Measurements from ENCODE around the gene PALB2. TPM values are rescaled to one million over a fixed set of nuclear protein-coding genes. Genes with fewer than 3 reads are reported as not detected.

Gene PALB2
- total RNA-seq, 1 donor from 2014 or later, result 14.4 TPM

DNA sequence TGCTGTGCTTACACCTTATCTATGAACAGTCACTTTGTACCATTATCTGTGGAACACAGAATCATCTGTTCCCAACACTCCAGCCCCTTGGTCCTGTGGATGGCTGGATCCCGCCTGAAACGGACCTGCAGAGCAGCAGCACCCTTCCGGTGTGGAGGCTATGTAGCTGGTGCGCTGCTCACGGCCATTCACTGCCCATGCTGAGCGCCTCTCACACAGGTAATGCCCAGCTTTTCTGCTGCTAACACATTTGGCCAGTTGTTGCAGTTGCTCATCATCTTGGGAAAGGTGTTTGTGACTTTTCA lies 26.2 kb upstream of the PALB2 start:
- Mint-ChIP-seq H3K27ac (ENCODE audit: unreplicated experiment) (no peak overlapping the region), H3K4me1 (ENCODE audit: low read depth, unreplicated experiment) (no peaks in the 10 kb centered on the region), H3K4me3 (ENCODE audit: unreplicated experiment) (no peak overlapping the region), H3K36me3 (ENCODE audit: unreplicated experiment) (no peaks in the 10 kb centered on the region), H3K27me3 (ENCODE audit: unreplicated experiment) (no peaks in the 10 kb centered on the region), H3K9me3 (ENCODE audit: unreplicated experiment) (no peaks in the 10 kb centered on the region)
- TF ChIP-seq, protein P1, sequence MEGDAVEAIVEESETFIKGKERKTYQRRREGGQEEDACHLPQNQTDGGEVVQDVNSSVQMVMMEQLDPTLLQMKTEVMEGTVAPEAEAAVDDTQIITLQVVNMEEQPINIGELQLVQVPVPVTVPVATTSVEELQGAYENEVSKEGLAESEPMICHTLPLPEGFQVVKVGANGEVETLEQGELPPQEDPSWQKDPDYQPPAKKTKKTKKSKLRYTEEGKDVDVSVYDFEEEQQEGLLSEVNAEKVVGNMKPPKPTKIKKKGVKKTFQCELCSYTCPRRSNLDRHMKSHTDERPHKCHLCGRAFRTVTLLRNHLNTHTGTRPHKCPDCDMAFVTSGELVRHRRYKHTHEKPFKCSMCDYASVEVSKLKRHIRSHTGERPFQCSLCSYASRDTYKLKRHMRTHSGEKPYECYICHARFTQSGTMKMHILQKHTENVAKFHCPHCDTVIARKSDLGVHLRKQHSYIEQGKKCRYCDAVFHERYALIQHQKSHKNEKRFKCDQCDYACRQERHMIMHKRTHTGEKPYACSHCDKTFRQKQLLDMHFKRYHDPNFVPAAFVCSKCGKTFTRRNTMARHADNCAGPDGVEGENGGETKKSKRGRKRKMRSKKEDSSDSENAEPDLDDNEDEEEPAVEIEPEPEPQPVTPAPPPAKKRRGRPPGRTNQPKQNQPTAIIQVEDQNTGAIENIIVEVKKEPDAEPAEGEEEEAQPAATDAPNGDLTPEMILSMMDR (IDR thresholded peaks at IDR 0.05; ENCODE audit: partially characterized antibody, unreplicated experiment), result no peak
- no peak for DNase-seq

DNA sequence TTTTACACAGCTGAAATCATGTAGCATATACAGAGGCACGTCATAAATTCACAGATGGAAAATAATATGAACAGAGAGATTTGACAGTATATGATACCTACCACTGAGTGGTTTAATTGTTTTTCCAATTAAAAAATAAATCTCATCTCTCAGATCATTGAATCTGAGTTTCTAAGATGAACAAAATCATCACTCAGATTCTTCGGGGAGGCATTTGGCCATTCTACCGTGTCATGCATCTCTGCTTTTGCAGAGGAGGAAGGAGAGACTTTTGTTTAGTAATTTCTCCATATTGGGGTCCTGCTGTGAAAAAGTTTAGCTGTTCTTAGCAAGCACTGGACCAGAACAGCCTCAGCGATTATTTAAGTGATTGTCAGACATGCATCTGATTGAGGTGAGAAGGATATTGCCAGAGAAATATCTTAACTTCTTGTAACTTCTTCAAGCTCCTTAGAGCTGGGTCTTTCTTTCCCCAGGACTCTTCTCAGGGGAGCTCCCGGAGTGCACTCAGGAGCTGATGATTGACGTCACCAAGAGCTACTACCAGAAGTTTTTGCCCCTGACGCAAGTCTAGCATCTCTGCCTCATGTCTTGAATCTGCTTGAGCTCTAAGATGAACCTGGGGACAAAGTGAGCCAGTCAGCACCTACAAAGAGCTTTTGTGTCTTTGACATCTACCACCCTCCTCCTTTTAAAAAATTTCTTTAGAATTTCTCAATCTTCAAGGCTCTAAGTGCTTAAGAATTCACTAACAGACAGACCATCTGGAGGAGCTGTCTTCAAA lies 25.7 kb upstream of the PALB2 start:
- H3K27ac Mint-ChIP-seq (ENCODE audit: unreplicated experiment), result no peak overlapping the region
- no peak for DNase-seq
- no peak overlapping the region for H3K4me3 Mint-ChIP-seq (ENCODE audit: unreplicated experiment)
- no peaks in the 10 kb centered on the region for H3K36me3 Mint-ChIP-seq (ENCODE audit: unreplicated experiment)
- H3K4me1 Mint-ChIP-seq (ENCODE audit: low read depth, unreplicated experiment), result no peaks in the 10 kb centered on the region
- H3K27me3 Mint-ChIP-seq (ENCODE audit: unreplicated experiment), result no peaks in the 10 kb centered on the region
- TF ChIP-seq, protein P1 (IDR thresholded peaks at IDR 0.05; ENCODE audit: partially characterized antibody, unreplicated experiment), result no peak
- H3K9me3 Mint-ChIP-seq (ENCODE audit: unreplicated experiment), result no peaks in the 10 kb centered on the region

DNA sequence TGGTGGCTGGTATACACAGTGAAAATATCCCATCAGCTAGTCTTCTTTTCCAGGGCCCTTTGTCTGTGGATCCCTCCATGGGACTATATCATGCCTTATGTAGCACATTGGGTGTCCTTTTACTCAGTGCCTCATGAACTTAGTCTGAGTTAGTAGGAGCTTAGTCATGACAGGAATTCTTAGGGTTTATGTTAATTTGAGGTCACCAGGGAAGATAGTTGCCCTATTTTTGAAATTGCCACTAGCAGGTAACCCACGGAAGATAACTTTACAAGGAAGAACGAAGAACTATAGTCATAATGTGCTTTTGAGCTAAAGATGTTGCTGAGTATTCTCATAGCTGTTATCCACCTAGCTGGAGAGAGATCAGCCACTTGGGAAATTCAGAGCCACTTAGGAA lies 22.8 kb upstream of the PALB2 start:
- no peak overlapping the region for H3K4me3 Mint-ChIP-seq (ENCODE audit: unreplicated experiment)

DNA sequence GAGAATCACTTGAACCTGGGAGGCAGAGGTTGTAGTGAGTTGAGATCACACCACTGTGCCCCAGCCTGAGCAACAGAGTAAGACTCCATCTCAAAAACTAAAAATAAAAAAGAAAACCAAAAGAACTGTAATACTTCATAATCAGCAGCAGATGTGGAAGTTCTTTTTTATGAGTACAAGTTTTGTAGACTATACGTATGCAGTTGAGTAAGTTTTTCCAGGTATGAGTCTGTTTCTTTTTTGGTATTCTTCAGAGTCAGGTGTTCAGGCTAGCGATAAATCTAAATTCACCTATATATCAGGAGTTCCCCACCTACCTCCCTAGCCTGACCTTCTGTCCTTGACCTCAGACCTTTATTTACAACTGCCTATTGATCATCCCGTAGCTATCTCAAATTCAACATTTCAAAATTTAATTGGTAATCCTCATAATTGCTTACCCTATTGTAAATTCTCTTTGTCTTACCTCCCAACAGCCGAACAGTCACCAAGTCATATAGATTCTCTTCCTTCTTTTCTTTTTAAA lies 10.9 kb upstream of the PALB2 start:
- H3K4me1 Mint-ChIP-seq (ENCODE audit: low read depth, unreplicated experiment), result no peaks in the 10 kb centered on the region
- no peak overlapping the region for H3K27ac Mint-ChIP-seq (ENCODE audit: unreplicated experiment)
- no peaks in the 10 kb centered on the region for H3K36me3 Mint-ChIP-seq (ENCODE audit: unreplicated experiment)
- TF ChIP-seq, protein P1 (IDR thresholded peaks at IDR 0.05; ENCODE audit: partially characterized antibody, unreplicated experiment), result no peak
- peaks cover 2% of the 10 kb centered on the region for H3K9me3 Mint-ChIP-seq (ENCODE audit: unreplicated experiment)
- DNase-seq, result no peak
- H3K4me3 Mint-ChIP-seq (ENCODE audit: unreplicated experiment), result no peak overlapping the region
- no peaks in the 10 kb centered on the region for H3K27me3 Mint-ChIP-seq (ENCODE audit: unreplicated experiment)

More for the DNA sequence above, 22.8 kb upstream of the PALB2 start:
- Mint-ChIP-seq H3K27me3 (ENCODE audit: unreplicated experiment) (no peaks in the 10 kb centered on the region), H3K4me1 (ENCODE audit: low read depth, unreplicated experiment) (no peaks in the 10 kb centered on the region), H3K27ac (ENCODE audit: unreplicated experiment) (no peak overlapping the region), H3K9me3 (ENCODE audit: unreplicated experiment) (no peaks in the 10 kb centered on the region), H3K36me3 (ENCODE audit: unreplicated experiment) (no peaks in the 10 kb centered on the region)
- DNase-seq, result no peak
- TF ChIP-seq, protein P1 (IDR thresholded peaks at IDR 0.05; ENCODE audit: partially characterized antibody, unreplicated experiment), result no peak

DNA sequence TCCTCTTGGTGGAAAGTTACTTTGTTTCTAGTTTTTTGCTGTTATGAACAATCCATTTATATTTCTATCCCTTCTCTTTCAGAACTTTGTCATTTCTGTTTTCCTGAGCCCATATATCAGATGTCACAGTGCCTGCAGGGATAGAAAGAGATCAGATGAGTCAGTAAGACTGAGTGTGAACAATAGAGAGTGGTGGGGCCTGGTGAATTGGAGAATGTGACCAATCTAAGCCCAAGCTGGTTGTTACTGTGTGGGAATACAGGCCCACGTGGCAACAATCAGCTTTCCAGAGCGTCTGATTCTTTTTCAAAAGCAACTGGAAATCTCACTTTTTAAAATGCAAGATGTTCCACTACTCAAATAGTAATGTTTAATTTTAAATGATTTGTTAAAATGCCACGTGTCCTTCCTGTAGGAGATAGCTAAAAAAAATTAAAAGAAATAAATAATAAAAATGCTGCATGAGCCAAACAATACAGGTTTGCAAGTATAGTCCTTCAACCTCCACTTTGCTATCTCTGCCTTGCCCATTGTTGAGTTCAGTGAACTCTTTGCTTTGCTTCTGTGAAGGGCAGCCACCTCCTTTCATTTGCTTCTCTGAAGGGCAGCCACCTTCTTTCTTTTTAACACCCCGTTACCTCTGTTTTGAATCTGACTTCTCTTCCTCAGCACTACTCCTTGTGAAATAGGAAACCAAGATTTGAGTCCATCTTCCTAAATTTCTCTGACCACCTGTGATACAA lies 9.7 kb upstream of the PALB2 start:
- H3K4me1 Mint-ChIP-seq (ENCODE audit: low read depth, unreplicated experiment), result no peaks in the 10 kb centered on the region
- no peak for DNase-seq
- no peak overlapping the region for H3K4me3 Mint-ChIP-seq (ENCODE audit: unreplicated experiment)
- H3K27ac Mint-ChIP-seq (ENCODE audit: unreplicated experiment), result no peak overlapping the region
- H3K9me3 Mint-ChIP-seq (ENCODE audit: unreplicated experiment), result peaks cover 2% of the 10 kb centered on the region
- TF ChIP-seq, protein P1 (IDR thresholded peaks at IDR 0.05; ENCODE audit: partially characterized antibody, unreplicated experiment), result no peak
- H3K36me3 Mint-ChIP-seq (ENCODE audit: unreplicated experiment), result no peaks in the 10 kb centered on the region
- no peaks in the 10 kb centered on the region for H3K27me3 Mint-ChIP-seq (ENCODE audit: unreplicated experiment)
